Activated CD4-positive, alpha-beta T cell treated with anti-CD3 and anti-CD28 coated beads, Interleukin-2, Interleukin-6, amounts not matched to agents 100 ng/mL and 50 ng/mL, durations not matched to agents 16 hours and 8 hours (primary cell): ENCODE measurements around the gene SLC24A3.

Source experiments
- DNase-seq: peaks from one replicate; pipeline ENCODE4 v3.0.0-alpha.2; 2020

SLC24A3 gene

GRCh38 chr20:19212469-19212815, at the start of gene SLC24A3:
SLC24A3 (plus strand) TSS chr20:19212642.
- no peak for DNase-seq

- no peak for DNase-seq
Observed at GRCh38 chr20:19170148-19170547, 42.3 kb upstream of the SLC24A3 start.

GRCh38 chr20:19172637-19173036, 39.8 kb upstream of the SLC24A3 start:
- DNase-seq: no peak

- DNase-seq: no peak
Observed at GRCh38 chr20:19176470-19177052, 35.9 kb upstream of the SLC24A3 start.

DNA sequence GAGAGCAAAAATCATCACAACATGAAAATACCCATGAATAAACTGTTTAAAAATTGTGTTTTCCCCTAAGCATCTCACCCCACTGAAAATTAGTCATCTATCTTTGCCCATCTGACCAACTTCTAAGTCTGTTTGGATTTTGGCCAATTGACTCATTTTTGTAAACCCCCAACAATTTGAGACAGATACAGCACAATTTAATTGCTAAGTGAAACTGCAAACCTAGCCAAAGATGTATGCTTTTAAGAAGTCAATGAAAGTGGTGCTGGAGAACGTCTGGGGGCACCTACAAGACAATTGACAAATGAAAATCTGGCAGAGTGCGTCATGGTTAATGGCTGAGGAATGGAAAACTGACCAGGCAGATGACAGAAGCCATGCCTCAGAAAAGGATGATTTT, 30.9 kb upstream of the SLC24A3 start:
- no peak for DNase-seq

- no peak for DNase-seq
Observed at GRCh38 chr20:19185083-19185482, 27.4 kb upstream of the SLC24A3 start.

- DNase-seq: no peak
Observed at GRCh38 chr20:19193349-19193748, 19.1 kb upstream of the SLC24A3 start.

GRCh38 chr20:19205981-19206396, 6.5 kb upstream of the SLC24A3 start:
- DNase-seq: peak; percentile 78

DNA sequence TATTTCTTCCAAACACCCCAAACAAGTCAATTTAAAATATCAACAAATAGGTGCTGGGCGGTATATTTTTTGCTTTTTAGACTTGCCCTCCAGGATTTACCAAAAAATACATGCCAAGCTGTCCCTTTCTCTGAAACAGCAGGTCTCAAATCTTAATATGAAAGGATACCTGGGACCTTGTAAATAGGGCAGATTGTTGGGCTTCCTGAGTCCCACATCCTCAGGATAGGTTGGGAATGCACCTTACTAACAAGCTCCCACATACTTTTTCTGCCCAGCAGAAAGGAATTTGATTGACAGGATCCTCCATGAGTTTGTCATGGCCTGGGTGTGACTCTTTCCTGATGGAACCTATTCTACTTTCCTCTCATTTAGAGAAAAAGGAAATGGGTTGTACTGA, 4.9 kb upstream of the SLC24A3 start:
- DNase-seq: no peak

- no peak for DNase-seq
Observed at GRCh38 chr20:19210391-19211155, 1.9 kb upstream of the SLC24A3 start.

DNA sequence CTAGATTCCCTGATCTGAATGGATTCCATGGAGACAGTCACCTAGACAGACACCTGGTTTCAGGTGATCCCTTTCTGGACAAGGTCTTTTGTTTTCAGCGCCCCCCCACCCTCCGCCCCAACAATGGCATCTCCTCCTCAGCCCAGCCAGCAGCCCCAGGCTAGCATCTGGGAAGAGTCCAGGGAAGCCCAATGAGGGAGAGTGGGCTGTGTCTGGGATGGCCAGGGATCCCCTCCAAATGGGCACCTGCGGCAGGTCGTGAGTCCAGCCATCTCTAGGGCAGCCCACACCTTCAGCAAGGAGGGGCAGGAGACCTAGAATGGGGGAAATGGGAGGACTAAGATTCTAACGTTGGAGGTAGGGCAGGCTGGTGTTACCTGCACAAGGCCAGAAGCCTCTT, 1.2 kb upstream of the SLC24A3 start:
- no peak for DNase-seq

- DNase-seq: no peak
Observed at GRCh38 chr20:19211661-19212468, 577 bp upstream of the SLC24A3 start.

DNA sequence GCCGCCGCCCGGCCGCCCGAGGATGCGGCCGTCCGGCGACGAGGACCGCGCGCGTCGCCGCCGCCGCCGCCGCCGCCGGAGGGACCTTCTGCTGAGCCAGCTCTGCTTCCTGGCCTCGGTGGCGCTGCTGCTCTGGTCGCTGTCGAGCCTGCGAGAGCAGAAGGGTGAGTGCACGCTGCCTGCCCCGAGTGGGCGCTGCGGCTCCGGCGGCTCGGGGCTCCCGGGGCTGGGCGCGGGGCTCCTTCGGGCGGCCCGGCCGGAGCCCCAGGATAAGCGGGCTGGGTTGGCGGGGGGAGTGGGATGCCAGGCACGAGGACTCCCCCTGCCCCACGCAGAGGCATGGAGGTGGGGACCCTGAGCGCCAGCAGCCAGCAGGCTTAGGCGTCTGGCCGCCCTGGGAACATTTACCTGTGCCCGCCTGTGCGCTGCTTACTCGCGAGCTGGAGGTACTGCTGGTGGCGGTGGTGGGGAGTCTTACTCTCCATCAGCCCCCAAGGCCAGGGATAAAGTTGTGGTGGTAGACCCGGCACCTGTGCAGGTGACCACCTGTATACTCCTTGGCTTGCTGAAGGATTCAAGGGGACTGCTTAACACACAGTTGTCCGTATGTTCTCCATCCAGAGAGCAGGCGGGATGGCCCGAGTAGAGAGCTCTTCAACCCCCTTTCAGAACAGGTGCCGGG, 520 bp downstream of the SLC24A3 start:
- DNase-seq: peak; percentile 45

DNA sequence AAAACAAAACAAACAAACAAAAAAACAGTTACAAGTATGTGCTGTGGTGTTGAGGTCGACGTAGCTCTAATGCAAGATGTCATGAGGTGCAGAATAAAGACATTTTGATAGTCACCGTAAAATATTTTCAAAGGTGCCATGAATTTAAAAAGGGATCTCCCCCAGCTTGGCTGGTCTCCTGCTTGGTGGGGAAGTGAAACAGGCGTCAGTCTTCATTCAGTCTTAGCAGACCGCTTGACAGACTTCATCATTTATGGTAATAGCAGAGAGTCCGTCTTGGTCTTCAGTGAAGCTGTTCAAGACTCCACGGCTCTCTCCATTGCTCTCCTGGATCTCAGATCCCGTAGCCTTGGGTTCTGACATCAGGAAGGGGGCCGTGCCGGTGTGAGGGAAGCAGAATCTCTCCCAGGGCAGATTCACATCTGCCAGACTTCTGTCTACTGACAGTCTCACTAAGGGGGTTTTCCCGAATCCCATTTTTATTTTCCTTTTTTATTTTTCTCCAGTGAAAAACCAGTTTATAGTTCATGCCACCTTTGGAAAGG, 1.6 kb downstream of the SLC24A3 start:
- no peak for DNase-seq

- no peak for DNase-seq
Observed at GRCh38 chr20:19218411-19218810, 6.0 kb downstream of the SLC24A3 start.

GRCh38 chr20:19222520-19223040, 10.1 kb downstream of the SLC24A3 start:
- DNase-seq: no peak

GRCh38 chr20:19223640-19224039, 11.2 kb downstream of the SLC24A3 start:
- DNase-seq: no peak

DNA sequence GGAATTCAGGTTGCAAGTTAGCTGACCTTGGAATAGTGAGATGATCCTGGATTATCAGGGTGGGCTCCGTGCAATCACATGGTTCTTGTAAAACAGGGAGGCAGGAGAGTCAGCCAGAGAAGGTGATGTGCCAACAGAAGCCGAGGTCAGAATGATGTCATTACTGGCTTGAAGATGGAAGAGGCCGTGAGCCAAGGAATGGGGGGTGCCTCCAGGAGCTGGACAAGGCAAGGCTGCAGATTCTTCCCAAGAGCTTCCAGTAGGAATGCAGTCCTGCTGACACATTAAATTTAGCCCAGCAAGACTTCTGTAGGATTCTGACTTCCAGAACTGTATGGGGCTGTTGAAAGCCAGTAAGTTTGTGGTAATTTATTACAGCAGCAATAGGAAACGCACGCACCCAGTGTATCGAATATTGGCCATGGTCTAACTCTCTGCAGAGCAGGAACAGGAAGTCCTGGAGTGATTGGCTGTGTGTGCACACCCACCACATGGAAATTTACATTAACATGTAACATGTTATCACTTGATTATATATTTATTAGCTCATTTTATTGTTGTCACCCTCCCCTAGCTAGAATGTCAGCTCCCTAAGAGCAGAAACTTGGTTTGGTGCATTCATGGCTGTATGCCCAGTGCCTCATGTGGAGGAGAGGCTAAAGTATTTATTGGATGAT, 19.1 kb downstream of the SLC24A3 start:
- DNase-seq: no peak

- DNase-seq: no peak
Observed at GRCh38 chr20:19232997-19233794, 20.8 kb downstream of the SLC24A3 start.

DNA sequence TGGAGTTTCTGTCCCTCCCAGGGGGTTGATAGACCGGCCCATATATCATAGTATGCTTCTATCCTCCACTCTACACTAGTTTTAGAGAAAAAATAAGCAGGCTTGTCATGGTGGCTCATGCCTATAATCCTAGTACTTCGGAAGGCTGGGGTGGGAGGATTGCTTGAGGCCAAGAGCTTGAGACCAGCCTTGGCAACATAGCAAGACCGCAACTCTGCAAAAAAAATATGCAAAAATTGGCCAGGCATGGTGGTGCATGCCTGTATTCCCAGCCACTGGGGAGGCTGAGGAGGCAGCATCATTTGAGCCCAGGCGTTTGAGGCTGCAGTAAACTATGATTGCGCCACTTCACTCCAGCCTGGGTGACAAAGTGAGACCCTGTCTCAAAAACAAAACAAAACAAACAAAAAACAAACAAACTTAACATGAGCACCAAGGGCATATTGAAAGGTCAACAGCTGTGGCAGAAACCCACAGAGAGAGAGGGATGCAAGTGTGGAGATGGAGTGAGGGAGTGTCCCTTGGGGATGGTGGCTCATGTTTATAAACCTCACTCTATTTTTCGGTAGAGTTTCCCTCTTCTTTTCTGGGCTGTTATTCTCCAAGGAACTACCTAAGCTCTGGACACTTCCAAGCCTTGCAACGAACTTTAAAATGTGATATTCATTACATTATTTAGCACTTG, 24.1 kb downstream of the SLC24A3 start:
- no peak for DNase-seq

- DNase-seq: no peak
Observed at GRCh38 chr20:19241440-19241839, 29.0 kb downstream of the SLC24A3 start.
